GM21737 (cell line): Measurements from ENCODE around the gene BCL7A.

Source experiments
- ATAC-seq: cut with Tn5 transposase; IDR thresholded peaks from one replicate; pipeline ENCODE4 v1.9.1; 2021; ENCODE audit warnings: mild to moderate bottlenecking, moderate library complexity; ENCODE audit not compliant: unreplicated experiment

BCL7A gene

GRCh38 chr12:121996945-121997612 lies 24.6 kb upstream of the BCL7A start:
- no peak for ATAC-seq

DNA sequence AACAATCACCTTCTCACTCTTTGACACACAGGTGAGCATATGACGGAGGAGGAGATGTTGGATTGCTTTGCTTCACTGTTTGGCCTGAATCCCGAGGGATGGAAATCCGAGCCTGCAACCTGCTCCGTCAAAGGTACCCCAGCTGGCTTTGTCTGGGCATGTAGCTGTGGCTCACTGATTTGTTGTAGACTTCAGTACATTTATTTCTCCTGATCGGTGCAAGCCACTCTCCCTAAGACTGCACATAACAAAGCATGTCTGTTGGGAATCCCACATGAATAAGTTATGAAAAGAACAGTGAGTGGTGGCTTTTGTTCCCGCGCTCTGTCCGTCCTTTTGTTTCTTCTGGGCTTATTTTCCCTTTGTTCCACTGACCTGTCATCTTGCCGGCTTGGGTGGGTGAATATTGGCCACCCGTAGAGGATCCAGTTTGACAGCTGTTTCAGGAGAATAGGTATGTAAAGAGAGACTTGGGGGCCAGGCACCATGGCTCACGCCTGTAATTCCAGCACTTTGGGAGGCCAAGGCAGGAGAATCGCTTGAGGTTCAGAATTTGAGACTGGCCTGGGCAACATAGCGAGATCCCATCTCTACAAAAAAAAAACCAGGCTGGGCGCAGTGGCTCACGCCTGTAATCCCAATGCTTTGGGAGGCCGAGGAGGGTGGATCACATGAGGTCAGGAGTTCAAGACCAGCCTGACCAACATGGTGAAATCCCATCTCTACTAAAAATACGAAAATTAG lies 20.0 kb upstream of the BCL7A start:
- no peak for ATAC-seq

DNA sequence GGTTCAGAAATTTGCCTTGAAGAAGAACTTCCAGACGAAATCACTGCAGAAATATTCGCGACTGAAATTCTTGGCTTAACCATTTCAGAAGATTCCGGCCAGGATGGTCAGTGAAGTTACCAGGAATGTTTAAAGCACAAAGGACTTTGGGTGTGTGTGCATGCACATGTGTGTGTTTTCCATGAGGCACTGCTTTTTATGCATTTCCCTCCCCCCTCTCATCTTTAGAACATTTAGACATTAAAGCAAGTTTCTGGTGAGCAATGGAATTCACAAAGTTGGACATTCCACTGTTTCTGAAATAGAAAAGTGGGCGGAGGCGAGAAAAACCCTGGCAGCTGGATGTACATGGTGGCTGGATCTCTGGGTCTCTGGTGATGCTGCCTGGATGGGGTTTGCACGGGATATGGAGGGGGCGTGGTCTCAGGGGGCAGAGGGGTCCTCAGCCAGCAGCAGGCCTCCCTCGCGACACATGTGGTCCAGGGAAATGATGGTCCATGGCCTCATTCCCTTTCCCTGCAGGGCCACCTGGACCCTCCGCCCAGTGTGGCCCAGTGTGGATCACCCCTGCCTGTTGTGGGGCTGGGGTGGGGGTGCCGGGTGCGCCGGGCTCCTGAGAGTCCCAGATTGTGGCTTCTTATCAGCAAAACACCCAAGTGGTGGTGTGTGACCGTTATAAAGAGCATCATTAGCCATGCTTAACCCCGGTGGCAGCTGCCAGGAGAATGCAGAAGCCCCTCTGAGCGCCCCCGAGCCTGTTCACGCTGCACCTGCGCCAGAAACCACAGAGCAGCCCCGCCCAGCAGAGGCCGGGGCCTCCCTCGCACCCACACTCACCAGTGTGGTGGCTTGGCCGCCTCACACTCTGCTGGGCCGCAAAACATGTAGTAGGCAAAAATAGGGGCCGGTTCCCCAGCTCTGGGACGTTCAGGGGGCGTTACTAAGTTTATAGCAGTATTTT lies 17.8 kb upstream of the BCL7A start:
- no peak for ATAC-seq

DNA sequence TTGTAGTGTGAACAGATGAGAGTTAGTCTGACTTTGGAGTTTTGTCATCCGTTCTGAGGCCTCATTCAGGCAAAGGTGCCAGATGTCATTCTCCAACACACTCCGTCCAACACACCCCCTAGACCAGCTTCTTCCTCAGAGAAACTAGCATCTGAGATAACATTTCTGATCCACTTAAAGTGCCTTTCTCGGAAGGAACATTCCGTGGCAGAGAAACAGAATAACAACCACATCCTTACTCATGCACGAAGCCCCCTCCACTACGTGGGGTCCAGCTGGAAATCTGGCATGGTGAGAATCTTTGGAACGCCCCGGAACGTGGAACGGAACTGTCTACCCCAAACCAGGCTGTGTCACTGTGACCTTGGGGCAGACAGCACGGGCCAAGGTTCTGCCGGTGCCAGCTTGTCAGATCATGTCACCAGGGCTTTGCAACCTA lies 17.0 kb upstream of the BCL7A start:
- no peak for ATAC-seq

- ATAC-seq = no peak
Measured at GRCh38 chr12:122005252-122005776, 16.4 kb upstream of the BCL7A start.

DNA sequence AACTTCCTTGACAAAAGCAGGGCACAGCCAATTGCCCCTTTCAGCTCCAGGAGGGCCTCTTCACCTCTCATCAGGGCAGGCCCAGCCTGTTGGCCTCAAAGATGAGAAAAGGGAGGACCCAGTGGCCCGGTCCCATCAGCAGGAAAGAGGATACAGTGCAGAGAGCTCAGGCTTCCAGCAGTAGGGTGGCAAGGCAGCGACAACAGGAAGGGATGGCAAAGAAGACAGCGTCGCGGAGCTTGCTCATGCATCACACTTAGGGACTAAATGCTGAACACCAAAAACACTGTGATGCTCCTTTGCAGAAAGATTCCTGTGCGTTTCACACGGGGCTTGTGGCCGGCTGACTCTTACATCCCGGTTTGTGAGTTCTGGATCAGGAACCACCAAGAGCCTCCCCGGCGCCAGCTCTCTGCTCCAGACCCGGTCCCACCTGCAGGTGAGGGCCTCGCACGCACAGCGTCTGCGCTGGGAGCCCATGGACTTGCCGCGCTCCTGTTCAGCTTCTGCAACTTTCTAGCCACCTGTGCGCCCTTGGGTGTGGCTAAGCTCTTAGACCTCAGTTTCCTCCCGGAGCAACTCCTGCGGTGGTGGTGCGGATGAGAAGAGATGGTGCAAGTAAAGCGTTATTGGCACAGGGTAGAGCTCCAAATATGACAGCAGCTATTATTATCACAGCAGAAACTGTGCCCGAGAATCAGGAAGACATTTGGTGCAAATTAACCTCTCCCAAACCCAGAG lies 15.3 kb upstream of the BCL7A start:
- no peak for ATAC-seq

- ATAC-seq = no peak
Measured at GRCh38 chr12:122009741-122010140, 11.9 kb upstream of the BCL7A start.

DNA sequence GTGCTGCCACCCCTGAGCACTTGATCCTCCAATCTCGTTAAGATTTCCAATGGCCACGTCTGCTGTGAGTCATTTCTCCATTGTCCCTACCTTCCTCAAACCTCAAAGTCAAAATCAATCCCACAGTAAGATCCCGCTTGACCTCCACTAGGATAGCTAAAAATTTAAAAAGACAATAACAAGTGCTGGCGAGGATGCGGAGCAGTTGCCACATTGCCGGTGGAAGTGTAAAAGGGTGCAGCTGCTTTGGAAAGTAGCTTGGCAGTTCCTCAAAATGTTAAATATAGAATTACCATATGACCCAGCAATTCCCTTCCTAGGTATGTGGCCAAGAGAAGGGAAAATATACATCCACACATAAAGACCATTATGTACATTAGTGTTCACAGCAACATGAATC lies 9.5 kb upstream of the BCL7A start:
- no peak for ATAC-seq

DNA sequence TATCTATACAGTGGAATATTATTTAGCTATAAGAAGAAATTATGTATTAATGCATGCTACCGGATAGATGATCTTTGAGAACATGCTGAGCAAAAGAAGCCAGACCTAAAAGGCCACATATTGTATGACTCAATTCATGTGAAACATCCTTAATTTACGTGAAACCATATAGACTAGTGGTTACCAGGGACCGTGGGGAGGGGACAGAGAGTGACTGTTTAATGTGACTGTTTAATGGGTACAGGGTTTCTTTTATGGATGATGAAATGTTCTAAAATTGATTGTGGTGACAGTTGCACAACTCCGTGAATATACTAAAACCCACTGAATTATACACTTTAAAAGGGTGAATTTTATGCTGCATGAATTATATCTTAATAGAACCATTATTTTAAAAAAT lies 8.5 kb upstream of the BCL7A start:
- ATAC-seq = no peak

DNA sequence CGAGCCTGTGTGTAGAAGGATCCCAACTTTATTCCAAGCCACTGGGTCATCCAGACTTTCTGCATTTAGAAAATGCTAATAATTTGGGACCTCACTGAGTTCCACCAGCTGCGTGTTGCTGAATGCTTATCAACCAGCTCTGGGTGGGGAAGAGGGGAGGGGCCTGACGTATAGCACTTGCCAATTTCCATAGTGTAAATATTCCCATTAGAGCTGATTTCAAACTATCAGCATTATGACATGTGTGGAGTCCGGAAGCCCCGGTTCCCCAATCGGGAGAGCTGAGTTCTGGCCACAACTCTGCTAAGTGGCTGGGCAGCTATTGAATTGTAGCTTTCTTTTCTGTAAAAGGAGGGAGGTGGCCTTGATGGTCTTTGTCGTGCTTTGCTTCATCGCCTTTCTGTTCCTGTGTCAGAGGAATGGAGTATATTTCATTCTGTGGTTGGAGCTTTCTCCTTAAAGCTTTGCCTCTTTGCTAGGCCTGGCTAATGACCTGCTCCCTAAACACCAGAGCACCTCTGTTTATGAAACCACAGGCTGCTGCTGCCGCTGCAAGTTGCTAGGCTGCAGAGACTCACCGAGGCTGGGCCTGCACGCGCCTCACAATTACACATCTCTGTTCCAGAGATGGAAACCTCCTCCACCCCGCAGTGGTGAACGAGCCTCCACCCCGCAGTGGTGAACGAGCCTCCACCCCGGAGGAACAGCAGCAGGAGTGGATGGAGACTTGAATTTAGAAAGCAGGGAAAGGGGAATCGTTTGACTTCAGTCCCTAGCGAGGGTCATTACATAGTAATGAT lies 7.7 kb upstream of the BCL7A start:
- ATAC-seq = no peak

GRCh38 chr12:122014781-122015180 lies 6.9 kb upstream of the BCL7A start:
- no peak for ATAC-seq

DNA sequence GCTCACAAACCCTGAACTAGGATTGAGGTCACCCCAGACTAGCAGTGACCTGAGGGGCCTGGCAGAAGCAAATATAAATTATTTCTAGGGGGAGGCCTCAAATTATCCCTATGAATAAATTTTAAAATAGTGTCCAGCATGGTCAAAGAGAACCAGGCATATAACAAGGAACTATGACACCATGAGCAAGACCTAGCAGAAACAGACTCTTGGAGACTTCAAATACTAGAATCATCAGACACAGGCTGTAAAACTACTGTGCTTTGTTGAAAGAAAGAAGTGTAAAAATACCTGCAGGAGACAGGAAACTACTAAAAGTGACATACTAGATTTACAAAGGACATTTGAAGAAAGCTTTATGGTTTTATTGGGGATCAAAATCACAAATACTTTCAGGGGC lies 3.2 kb upstream of the BCL7A start:
- ATAC-seq = no peak

- no peak for ATAC-seq
Measured at GRCh38 chr12:122018937-122019336, 2.7 kb upstream of the BCL7A start.

- no peak for ATAC-seq
Measured at GRCh38 chr12:122020795-122021192, 890 bp upstream of the BCL7A start.

GRCh38 chr12:122021193-122021821 lies 377 bp upstream of the BCL7A start:
- ATAC-seq = no peak

GRCh38 chr12:122022393-122023338 lies 982 bp downstream of the BCL7A start:
- no peak for ATAC-seq

GRCh38 chr12:122023339-122024131 lies 1.9 kb downstream of the BCL7A start:
- no peak for ATAC-seq
